Measurements from ENCODE around the gene TCEANC. TPM values are rescaled to one million over a fixed set of nuclear protein-coding genes. Genes with fewer than 3 reads are reported as not detected.
"Not testable (repeated sequence)": the region's sequence is repeated elsewhere in the genome, so short reads cannot be mapped to it uniquely, and the experiment has no call there.

The TCEANC gene
- total RNA-seq, 2 donors from 2014 or later, result 1.8 to 3.6 TPM

DNA sequence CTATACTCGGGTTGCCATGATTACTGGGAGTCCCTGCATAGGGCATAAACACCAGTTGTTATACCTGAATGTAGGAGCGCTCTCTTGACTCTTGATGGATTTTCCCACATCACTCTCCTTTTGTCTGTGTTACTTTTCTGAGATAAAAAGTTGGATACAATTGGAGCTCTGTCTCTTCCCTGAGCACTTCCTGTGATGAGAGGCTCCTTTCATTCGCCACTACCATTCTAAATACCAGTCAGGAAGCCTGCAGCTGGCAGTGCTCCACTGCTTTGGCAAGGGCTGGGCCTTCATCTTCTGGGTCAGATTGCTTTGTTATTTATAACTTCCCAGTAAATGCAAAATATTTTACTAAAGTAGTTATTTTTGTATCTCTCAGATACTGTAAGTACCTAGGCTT is 13.9 kb downstream of the TCEANC start:
- Histone ChIP-seq H3K9me3 (ENCODE audit: control insufficient read depth, low read length) (no peaks in the 10 kb centered on the region), H3K4me1 (ENCODE audit: control insufficient read depth, insufficient read depth, low read length) (no peaks in the 10 kb centered on the region), H3K27ac (ENCODE audit: low read depth, low read length) (no peak overlapping the region), H3K36me3 (ENCODE audit: control insufficient read depth, insufficient read depth, low read length) (no peaks in the 10 kb centered on the region), H3K27me3 (ENCODE audit: control insufficient read depth, insufficient read depth, low read length, poor library complexity, severe bottlenecking) (no peaks in the 10 kb centered on the region), H3K9ac (ENCODE audit: extremely low read depth, low read length, poor library complexity, severe bottlenecking) (no peak overlapping the region), H3K4me3 (ENCODE audit: low read length) (no peak overlapping the region)
- 95% methylated on average over 3 of the region's 3 CpGs; no CpG with 5 or more reads in 1 of the 2 experiments for WGBS, 2 experiments (ENCODE audit: insufficient coverage in 1 of 2, insufficient read length in 1 of 2)
- peaks cover 72% of the 10 kb centered on the region for H3K9me3 Mint-ChIP-seq
- no peak for DNase-seq
- TF ChIP-seq, protein P1, sequence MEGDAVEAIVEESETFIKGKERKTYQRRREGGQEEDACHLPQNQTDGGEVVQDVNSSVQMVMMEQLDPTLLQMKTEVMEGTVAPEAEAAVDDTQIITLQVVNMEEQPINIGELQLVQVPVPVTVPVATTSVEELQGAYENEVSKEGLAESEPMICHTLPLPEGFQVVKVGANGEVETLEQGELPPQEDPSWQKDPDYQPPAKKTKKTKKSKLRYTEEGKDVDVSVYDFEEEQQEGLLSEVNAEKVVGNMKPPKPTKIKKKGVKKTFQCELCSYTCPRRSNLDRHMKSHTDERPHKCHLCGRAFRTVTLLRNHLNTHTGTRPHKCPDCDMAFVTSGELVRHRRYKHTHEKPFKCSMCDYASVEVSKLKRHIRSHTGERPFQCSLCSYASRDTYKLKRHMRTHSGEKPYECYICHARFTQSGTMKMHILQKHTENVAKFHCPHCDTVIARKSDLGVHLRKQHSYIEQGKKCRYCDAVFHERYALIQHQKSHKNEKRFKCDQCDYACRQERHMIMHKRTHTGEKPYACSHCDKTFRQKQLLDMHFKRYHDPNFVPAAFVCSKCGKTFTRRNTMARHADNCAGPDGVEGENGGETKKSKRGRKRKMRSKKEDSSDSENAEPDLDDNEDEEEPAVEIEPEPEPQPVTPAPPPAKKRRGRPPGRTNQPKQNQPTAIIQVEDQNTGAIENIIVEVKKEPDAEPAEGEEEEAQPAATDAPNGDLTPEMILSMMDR (conservative IDR thresholded peaks at IDR 0.05), result no peak
- H3K27me3 Mint-ChIP-seq (ENCODE audit: insufficient read depth), result no peaks in the 10 kb centered on the region
- no peak overlapping the region for H3K27ac Mint-ChIP-seq
- no peak overlapping the region for H3K4me3 Mint-ChIP-seq
- no peaks in the 10 kb centered on the region for H3K4me1 Mint-ChIP-seq
- peaks cover 17% of the 10 kb centered on the region for H3K36me3 Mint-ChIP-seq (ENCODE audit: low read depth)

DNA sequence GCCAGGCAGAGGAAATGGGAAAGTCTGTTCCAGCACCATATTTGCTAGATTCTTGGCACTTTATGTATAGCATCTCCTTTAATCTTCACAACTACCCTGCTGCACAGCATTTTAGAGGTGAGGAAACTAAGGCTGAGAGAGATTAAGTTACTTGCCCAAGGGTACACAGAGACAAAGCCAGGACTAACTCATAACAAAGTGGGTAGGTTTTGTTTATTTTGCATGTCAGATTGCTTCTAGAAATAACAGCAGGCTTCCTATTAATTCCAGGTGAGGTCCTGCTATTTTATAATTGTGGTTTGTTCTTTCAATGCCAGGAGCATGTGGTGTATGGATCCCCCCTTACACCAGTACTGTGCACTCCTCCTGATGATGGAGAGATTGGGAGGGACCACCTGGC is 15.0 kb downstream of the TCEANC start:
- no peaks in the 10 kb centered on the region for H3K4me1 ChIP-seq (ENCODE audit: control insufficient read depth, insufficient read depth, low read length)
- H3K9me3 ChIP-seq (ENCODE audit: control insufficient read depth, low read length), result no peaks in the 10 kb centered on the region
- no peaks in the 10 kb centered on the region for H3K36me3 ChIP-seq (ENCODE audit: control insufficient read depth, insufficient read depth, low read length)
- peaks cover 14% of the 10 kb centered on the region for H3K36me3 Mint-ChIP-seq (ENCODE audit: low read depth)
- H3K9me3 Mint-ChIP-seq, result peaks cover 72% of the 10 kb centered on the region
- H3K4me3 Mint-ChIP-seq, result no peak overlapping the region
- no peak for DNase-seq
- no peak overlapping the region for H3K27ac ChIP-seq (ENCODE audit: low read depth, low read length)
- H3K9ac ChIP-seq (ENCODE audit: extremely low read depth, low read length, poor library complexity, severe bottlenecking), result no peak overlapping the region
- no peaks in the 10 kb centered on the region for H3K4me1 Mint-ChIP-seq
- no peaks in the 10 kb centered on the region for H3K27me3 ChIP-seq (ENCODE audit: control insufficient read depth, insufficient read depth, low read length, poor library complexity, severe bottlenecking)
- TF ChIP-seq, protein P1 (conservative IDR thresholded peaks at IDR 0.05), result no peak
- no peaks in the 10 kb centered on the region for H3K27me3 Mint-ChIP-seq (ENCODE audit: insufficient read depth)
- no peak overlapping the region for H3K4me3 ChIP-seq (ENCODE audit: low read length)
- no peak overlapping the region for H3K27ac Mint-ChIP-seq

- H3K4me3 ChIP-seq (ENCODE audit: low read length), result no peak overlapping the region
- H3K4me3 Mint-ChIP-seq, result no peak overlapping the region
- peaks cover 68% of the 10 kb centered on the region for H3K9me3 Mint-ChIP-seq
- H3K9ac ChIP-seq (ENCODE audit: extremely low read depth, low read length, poor library complexity, severe bottlenecking), result no peak overlapping the region
- no peaks in the 10 kb centered on the region for H3K27me3 Mint-ChIP-seq (ENCODE audit: insufficient read depth)
- TF ChIP-seq, protein P1 (conservative IDR thresholded peaks at IDR 0.05), result no peak
- 93 to 94% methylated on average over 3 to 9 of the region's 9 CpGs for WGBS, 2 experiments (ENCODE audit: insufficient coverage in 1 of 2, insufficient read length in 1 of 2)
- H3K9me3 ChIP-seq (ENCODE audit: control insufficient read depth, low read length), result no peaks in the 10 kb centered on the region
- H3K27ac Mint-ChIP-seq, result no peak overlapping the region
- no peaks in the 10 kb centered on the region for H3K4me1 ChIP-seq (ENCODE audit: control insufficient read depth, insufficient read depth, low read length)
- H3K36me3 ChIP-seq (ENCODE audit: control insufficient read depth, insufficient read depth, low read length), result no peaks in the 10 kb centered on the region
- peaks cover under 1% of the 10 kb centered on the region for H3K36me3 Mint-ChIP-seq (ENCODE audit: low read depth)
- H3K4me1 Mint-ChIP-seq, result no peaks in the 10 kb centered on the region
- H3K27ac ChIP-seq (ENCODE audit: low read depth, low read length), result no peak overlapping the region
- DNase-seq, result no peak
- H3K27me3 ChIP-seq (ENCODE audit: control insufficient read depth, insufficient read depth, low read length, poor library complexity, severe bottlenecking), result no peaks in the 10 kb centered on the region
Measured at GRCh38 chrX:13669246-13669737, 16.4 kb downstream of the TCEANC start.

- not testable (repeated sequence) for DNase-seq; H3K27ac ChIP-seq (ENCODE audit: low read depth, low read length); H3K9me3 ChIP-seq (ENCODE audit: control insufficient read depth, low read length); H3K36me3 Mint-ChIP-seq (ENCODE audit: low read depth); H3K36me3 ChIP-seq (ENCODE audit: control insufficient read depth, insufficient read depth, low read length); H3K4me1 ChIP-seq (ENCODE audit: control insufficient read depth, insufficient read depth, low read length); H3K4me3 Mint-ChIP-seq; H3K27me3 ChIP-seq (ENCODE audit: control insufficient read depth, insufficient read depth, low read length, poor library complexity, severe bottlenecking); H3K27me3 Mint-ChIP-seq (ENCODE audit: insufficient read depth); H3K4me1 Mint-ChIP-seq; H3K4me3 ChIP-seq (ENCODE audit: low read length); H3K9ac ChIP-seq (ENCODE audit: extremely low read depth, low read length, poor library complexity, severe bottlenecking); H3K27ac Mint-ChIP-seq
- WGBS, 2 experiments (ENCODE audit: insufficient coverage in 1 of 2, insufficient read length in 1 of 2), result 97% methylated on average over 8 of the region's 8 CpGs; no CpG with 5 or more reads in 1 of the 2 experiments
- peaks cover 66% of the 10 kb centered on the region for H3K9me3 Mint-ChIP-seq
Measured at GRCh38 chrX:13669755-13670154, 16.8 kb downstream of the TCEANC start.

Measured in endodermal cell (in vitro differentiated cells).